Esophagus muscularis mucosa (tissue), 3 donors: ENCODE measurements around the gene JKAMP.

ENCODE experiments used
- CTCF ChIP-seq, 3 experiments: fragments of 200-600 bp in 2 of 3; fragments of 450-650 bp in 1 of 3; sonication (generic) in 2 of 3; IDR thresholded peaks; one replicate each; pipeline ENCODE4 v1.5.1; 2017 to 2019; ENCODE audit warnings: antibody characterized with exemption in 3 of 3, mild to moderate bottlenecking in 2 of 3, moderate library complexity in 1 of 3
- POLR2A ChIP-seq: fragments of 450-650 bp; IDR thresholded peaks from one replicate; pipeline ENCODE4 v1.6.1; 2017; ENCODE audit warnings: antibody characterized with exemption, moderate library complexity, mild to moderate bottlenecking, low read depth
- POLR2AphosphoS5 ChIP-seq, 2 donors: sonication (generic); formaldehyde crosslinking; IDR thresholded peaks; one replicate each; pipeline ENCODE4 v1.6.1; 2017; ENCODE audit warnings: antibody characterized with exemption in 2 of 2

DNA sequence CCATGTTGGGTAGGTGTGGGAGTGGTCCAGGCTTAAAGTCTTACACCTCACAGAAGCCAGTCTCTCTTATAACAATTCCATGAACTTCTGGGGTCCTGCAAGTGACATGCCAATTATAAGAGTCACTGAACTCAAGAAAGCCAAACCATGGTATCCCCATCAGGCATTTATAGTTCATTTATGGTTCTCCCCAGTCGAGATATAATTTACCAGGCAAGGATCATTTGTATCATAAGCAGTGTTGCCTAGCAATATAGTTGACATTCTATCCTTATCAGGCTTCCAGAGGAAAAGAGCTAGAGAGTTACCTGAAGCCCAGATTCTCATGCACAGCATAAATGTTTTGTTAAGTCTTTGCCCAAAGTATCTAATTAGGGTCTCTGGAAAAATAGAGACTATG is 8.1 kb downstream of the JKAMP start:
- TF ChIP-seq CTCF (IDR thresholded peaks at IDR 0.05) (no peak), POLR2AphosphoS5 (IDR thresholded peaks at IDR 0.05) (no peak), POLR2A (no peak)
